SH-SY5Y (cell line): ENCODE data around the gene LRRC75B.
"Not testable (repeated sequence)": the region's sequence is repeated elsewhere in the genome, so short reads cannot be mapped to it uniquely, and the experiment has no call there.

Experiments
- GATA2 ChIP-seq: IDR thresholded peaks from 2 replicates; pipeline ENCODE4 v1.6.1; 2011; ENCODE audit warnings: mild to moderate bottlenecking, low read depth, low read length
- GATA3 ChIP-seq: IDR thresholded peaks from 2 replicates; pipeline ENCODE4 v1.6.1; 2011; ENCODE audit warnings: low read depth, mild to moderate bottlenecking, low read length, moderate library complexity

DNA sequence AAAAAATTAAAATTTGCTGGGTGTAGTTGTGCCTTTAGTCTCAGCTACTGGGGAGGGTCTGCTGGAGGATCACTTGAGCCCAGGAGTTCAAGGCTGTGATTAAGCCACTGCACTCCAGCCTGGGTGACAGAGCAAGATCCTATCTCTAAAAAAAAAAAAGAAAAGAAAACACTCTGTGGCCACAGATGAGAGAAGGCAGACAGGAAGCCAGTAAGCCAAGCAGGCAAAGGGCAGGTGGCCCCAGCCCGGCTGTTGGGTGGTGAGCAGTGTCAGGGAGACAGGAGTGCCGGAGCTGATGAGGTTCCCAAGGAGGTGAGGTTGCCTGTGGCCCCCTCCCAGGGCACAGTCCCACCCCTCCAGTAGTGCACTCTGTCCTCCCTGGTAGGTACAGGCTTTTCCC lies 29.7 kb upstream of the LRRC75B start:
- peak; percentile 67 for TF ChIP-seq GATA2
- not testable (repeated sequence) for TF ChIP-seq GATA3
